Measurements from ENCODE around the gene CNTFR. TPM values are rescaled to one million over a fixed set of nuclear protein-coding genes. Genes with fewer than 3 reads are reported as not detected.

The CNTFR gene
- total and polyA plus RNA-seq, 2 of the 8 experiments (the other 6 are each of a cell fraction or from before 2014, with no cell fraction given) = 1.2 to 4.2 TPM

- DNase-seq (ENCODE audit: low read depth in 1 of 2, low spot score in 2 of 2) = no peak
- H3K36me3 ChIP-seq (ENCODE audit: control insufficient read depth in 2 of 4, insufficient read depth in 4 of 4, low read length in 3 of 4) = no peaks in the 10 kb centered on the region
- peak overlapping the region; percentile 88 for H2BK15ac ChIP-seq (ENCODE audit: low read length)
- H2BK120ac ChIP-seq (replicated peaks; ENCODE audit: low read depth, low read length) = no peak overlapping the region
- peak overlapping the region; percentile 56 to 78 (median 64) for H3K4me3 ChIP-seq (ENCODE audit: extremely low read depth in 1 of 4, insufficient read depth in 2 of 4, low read depth in 3 of 4, low read length in 4 of 4)
- H2BK12ac ChIP-seq (ENCODE audit: low read depth, low read length) = peak overlapping the region; percentile 60; the same call in 1 of the 2 replicates
- no peak overlapping the region for H4K5ac ChIP-seq (ENCODE audit: insufficient read length, low read depth, low read length)
- peak overlapping the region in 3 of 4 experiments; percentile 28 to 63 (median 42); a peak in 5 of 7 replicates for H3K9ac ChIP-seq (replicated peaks in 1 of 4; ENCODE audit: extremely low read depth in 1 of 4, low read depth in 3 of 4, low read length in 3 of 4)
- WGBS, 2 experiments (ENCODE audit: extremely low coverage in 1 of 2, insufficient coverage in 1 of 2, insufficient read length in 1 of 2, insufficient replicate concordance in 2 of 2, low coverage in 1 of 2, low lambda C conversion rate in 2 of 2, missing lambda C conversion rate in 1 of 2) = 22% methylated on average over 23 of the region's 31 CpGs; no CpG with 5 or more reads in 1 of the 2 experiments
- ChIA-PET POLR2A (ENCODE audit: partially characterized antibody) (interaction anchor here (1.6 kb wide), 1 partner anchor 12 kb away, joined by 3 read pairs; no protein-coding TSS in a partner anchor), CTCF (ENCODE audit: partially characterized antibody) (interaction anchor here (0.7 to 6.2 kb wide), 10 partner anchors 9 to 85 kb away, joined by 3 to 50 read pairs (median 6); no protein-coding TSS in a partner anchor)
- no peaks in the 10 kb centered on the region for H3K79me1 ChIP-seq (ENCODE audit: low read depth, low read length)
- no peaks in the 10 kb centered on the region for H3K9me3 ChIP-seq (ENCODE audit: insufficient read depth in 2 of 2, low read depth in 1 of 2, low read length in 1 of 2)
- H3K27me3 ChIP-seq (replicated peaks in 1 of 4; ENCODE audit: control insufficient read depth in 3 of 4, extremely low read depth in 1 of 4, insufficient read depth in 3 of 4, low read length in 3 of 4) = peaks cover 1 to 14% (median 11%) of the 10 kb centered on the region in 4 experiments; a peak in 6 of 7 replicates
- no peaks in the 10 kb centered on the region for H3K79me2 ChIP-seq (ENCODE audit: control insufficient read depth in 1 of 2, insufficient read depth in 2 of 2, low read length in 2 of 2)
- no peak for FAIRE-seq
- peaks cover 0 to 17% (median 8%) of the 10 kb centered on the region in 4 experiments; a peak in 6 of 7 replicates for H3K4me1 ChIP-seq (replicated peaks in 1 of 4; ENCODE audit: control insufficient read depth in 3 of 4, insufficient read depth in 4 of 4, low read length in 3 of 4)
- no peak overlapping the region for H3K23ac ChIP-seq (ENCODE audit: insufficient read length)
- H4K20me1 ChIP-seq (replicated peaks in 1 of 2; ENCODE audit: control insufficient read depth in 1 of 2, insufficient read depth in 2 of 2, low read length in 2 of 2) = no peaks in the 10 kb centered on the region
- H2BK5ac ChIP-seq (ENCODE audit: low read depth, low read length) = peak overlapping the region; percentile 60; the same call in 1 of the 2 replicates
- H3K4me2 ChIP-seq (ENCODE audit: insufficient read depth in 1 of 2, low read depth in 2 of 2, low read length in 2 of 2) = peak overlapping the region; percentile 90 to 92
- no peak overlapping the region for H3K56ac ChIP-seq (replicated peaks; ENCODE audit: insufficient read length, low read depth, low read length)
- peak overlapping the region; percentile 83 for H3K18ac ChIP-seq (ENCODE audit: extremely low read depth, low read length)
- peaks cover 6% of the 10 kb centered on the region for H3K23me2 ChIP-seq (ENCODE audit: low read depth, low read length)
- H2AFZ ChIP-seq (ENCODE audit: low read length) = peak overlapping the region; percentile 57; the same call in 1 of the 2 replicates
- H3K27ac ChIP-seq (ENCODE audit: low read depth, low read length) = no peak overlapping the region
- H2AK5ac ChIP-seq (ENCODE audit: low read depth, low read length) = peak overlapping the region; percentile 86
- peak overlapping the region; percentile 84 for H3K4ac ChIP-seq (replicated peaks; ENCODE audit: insufficient read length, low read depth, low read length)
- no peak overlapping the region; the same call in 1 of the 2 replicates for H4K8ac ChIP-seq (ENCODE audit: extremely low read depth, insufficient read depth, low read length)
- no peak overlapping the region for H3K14ac ChIP-seq (ENCODE audit: insufficient read length)
- H4K91ac ChIP-seq (replicated peaks; ENCODE audit: insufficient read length, low read length) = peak overlapping the region; percentile 81
- no peak overlapping the region for H2BK20ac ChIP-seq (ENCODE audit: low read length)
- TF ChIP-seq GTF2F1 (IDR thresholded peaks at IDR 0.05; ENCODE audit: borderline replicate concordance, low read depth, low read length) (no peak), ASH2L (IDR thresholded peaks at IDR 0.05; ENCODE audit: low read length) (no peak), JUND (IDR thresholded peaks at IDR 0.05; ENCODE audit: low read length) (no peak), POLR2AphosphoS5 (IDR thresholded peaks at IDR 0.05; ENCODE audit: low read depth, low read length) (no peak), SUZ12 (IDR thresholded peaks at IDR 0.05; ENCODE audit: low read length) (peak; percentile 37; the same call in 1 of the 2 replicates), JUN (IDR thresholded peaks at IDR 0.05; ENCODE audit: low read depth, low read length) (no peak), PHF8 (conservative IDR thresholded peaks at IDR 0.05; ENCODE audit: low read depth, low read length) (peak; percentile 39; the same call in 1 of the 2 replicates), CEBPB (IDR thresholded peaks at IDR 0.05; ENCODE audit: low read depth, low read length) (no peak), ATF2 (IDR thresholded peaks at IDR 0.05; ENCODE audit: low read length) (no peak), FOSL1 (IDR thresholded peaks at IDR 0.05; ENCODE audit: insufficient read depth, low read depth, low read length) (no peak)
Observed at GRCh38 chr9:34522091-34522887, 67.2 kb downstream of the CNTFR start.

Data from H1 (cell line).